Astrocyte of the spinal cord (primary cell): ENCODE measurements around the gene PTPRD.
A peak's percentile ranks its signal among the peaks of the same experiment; 100 is the strongest.

Experiments
- DNase-seq: peaks from one replicate; pipeline ENCODE4 v3.0.0; 2011; ENCODE audit warnings: low read depth, low spot score
- H3K4me3 ChIP-seq: 2 replicates; pipeline ENCODE4 v1.5.1; 2011; ENCODE audit warnings: low read depth, mild to moderate bottlenecking, low read length, moderate library complexity
- in situ Hi-C: cut with HindIII; loops from 2 replicates; pipeline ENCODE4 v1.10.0; 2017; ENCODE audit warnings: low sequenced_read_pairs
- TF ChIP-seq, protein P1 (sequence below): IDR thresholded peaks from 2 replicates; pipeline ENCODE4 v1.5.1; 2012; ENCODE audit warnings: low read depth, mild to moderate bottlenecking, low read length, inconsistent platforms

Gene PTPRD

GRCh38 chr9:10237584-10237983, 375.2 kb downstream of the PTPRD start:
- in situ Hi-C loops = no loop called here
- no peak for DNase-seq
- no peak overlapping the region for H3K4me3 ChIP-seq
- TF ChIP-seq, protein P1, sequence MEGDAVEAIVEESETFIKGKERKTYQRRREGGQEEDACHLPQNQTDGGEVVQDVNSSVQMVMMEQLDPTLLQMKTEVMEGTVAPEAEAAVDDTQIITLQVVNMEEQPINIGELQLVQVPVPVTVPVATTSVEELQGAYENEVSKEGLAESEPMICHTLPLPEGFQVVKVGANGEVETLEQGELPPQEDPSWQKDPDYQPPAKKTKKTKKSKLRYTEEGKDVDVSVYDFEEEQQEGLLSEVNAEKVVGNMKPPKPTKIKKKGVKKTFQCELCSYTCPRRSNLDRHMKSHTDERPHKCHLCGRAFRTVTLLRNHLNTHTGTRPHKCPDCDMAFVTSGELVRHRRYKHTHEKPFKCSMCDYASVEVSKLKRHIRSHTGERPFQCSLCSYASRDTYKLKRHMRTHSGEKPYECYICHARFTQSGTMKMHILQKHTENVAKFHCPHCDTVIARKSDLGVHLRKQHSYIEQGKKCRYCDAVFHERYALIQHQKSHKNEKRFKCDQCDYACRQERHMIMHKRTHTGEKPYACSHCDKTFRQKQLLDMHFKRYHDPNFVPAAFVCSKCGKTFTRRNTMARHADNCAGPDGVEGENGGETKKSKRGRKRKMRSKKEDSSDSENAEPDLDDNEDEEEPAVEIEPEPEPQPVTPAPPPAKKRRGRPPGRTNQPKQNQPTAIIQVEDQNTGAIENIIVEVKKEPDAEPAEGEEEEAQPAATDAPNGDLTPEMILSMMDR = no peak

DNA sequence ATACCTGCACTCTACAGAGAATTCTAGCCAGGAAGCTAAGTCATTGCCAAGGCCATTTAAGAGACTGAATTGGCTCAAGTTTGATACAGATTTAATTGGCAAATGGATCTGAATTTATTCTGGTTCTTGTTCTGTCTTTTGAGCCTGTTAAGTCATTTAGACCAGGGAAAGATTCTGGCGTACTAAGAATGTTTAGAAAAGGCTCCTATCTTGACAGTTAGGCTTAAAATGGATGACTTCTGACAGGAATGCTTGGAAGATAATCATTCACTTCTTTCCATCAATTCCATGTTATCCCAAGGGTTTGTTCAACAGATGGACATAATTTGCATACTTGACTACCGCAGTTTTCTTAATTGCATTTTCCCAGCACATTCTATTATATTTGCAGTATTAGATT, 376.6 kb downstream of the PTPRD start:
- DNase-seq = no peak
- TF ChIP-seq, protein P1 = no peak
- H3K4me3 ChIP-seq = no peak overlapping the region
- in situ Hi-C loops = no loop called here

DNA sequence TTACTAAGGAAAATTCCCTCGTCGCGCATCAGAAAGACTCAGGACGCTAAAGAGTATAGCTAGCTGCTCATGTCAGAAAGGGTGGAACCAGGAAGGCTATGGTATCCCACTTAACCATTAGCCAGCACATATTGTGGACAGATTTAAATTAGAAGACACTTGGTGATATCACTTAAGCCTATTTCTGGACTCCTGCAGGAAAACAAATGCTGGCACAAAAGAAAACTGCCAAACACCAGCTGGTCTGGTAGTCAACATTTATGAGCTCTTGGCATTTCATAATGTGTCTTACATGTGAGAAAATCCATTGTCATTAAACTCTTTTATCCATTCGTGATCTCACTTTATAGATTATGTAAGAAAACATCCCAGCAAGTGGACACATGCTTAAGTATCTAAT, 377.4 kb downstream of the PTPRD start:
- no peak for DNase-seq
- TF ChIP-seq, protein P1 = no peak
- no peak overlapping the region for H3K4me3 ChIP-seq
- in situ Hi-C loops = no loop called here

DNA sequence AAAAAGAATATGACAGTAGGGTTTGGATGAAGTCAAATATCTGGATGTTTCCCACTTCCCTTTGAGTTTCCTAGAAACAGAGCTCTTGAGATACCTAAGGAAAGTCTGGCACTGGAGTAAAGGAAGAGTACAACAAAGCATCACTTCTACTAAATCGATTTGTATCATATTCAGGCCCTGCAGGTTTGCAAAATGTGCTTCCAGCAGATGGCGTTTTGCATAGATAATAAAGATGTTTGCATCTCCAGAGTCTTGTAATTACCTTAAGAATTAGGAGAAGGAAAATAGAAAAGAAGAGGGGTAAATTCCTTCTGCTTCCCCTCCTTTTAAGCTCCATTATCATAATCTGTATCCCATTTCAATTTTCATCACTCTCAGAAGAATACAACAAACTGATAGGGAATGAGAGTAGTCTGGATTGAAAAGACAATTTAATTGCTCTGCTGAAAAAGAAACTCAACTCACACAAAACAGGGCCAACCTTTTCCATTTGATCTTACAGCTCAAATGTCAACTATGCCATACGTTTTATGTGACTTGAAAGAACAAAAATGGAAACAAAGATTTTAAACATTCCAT, 380.4 kb downstream of the PTPRD start:
- in situ Hi-C loops = no loop called here
- peak; percentile 9 for DNase-seq
- H3K4me3 ChIP-seq = no peak overlapping the region
- TF ChIP-seq, protein P1 = peak; percentile 48

- no peak for DNase-seq
- no peak overlapping the region for H3K4me3 ChIP-seq
- TF ChIP-seq, protein P1 = no peak
- in situ Hi-C loops = no loop called here
Observed at GRCh38 chr9:10230512-10230911, 382.3 kb downstream of the PTPRD start.

DNA sequence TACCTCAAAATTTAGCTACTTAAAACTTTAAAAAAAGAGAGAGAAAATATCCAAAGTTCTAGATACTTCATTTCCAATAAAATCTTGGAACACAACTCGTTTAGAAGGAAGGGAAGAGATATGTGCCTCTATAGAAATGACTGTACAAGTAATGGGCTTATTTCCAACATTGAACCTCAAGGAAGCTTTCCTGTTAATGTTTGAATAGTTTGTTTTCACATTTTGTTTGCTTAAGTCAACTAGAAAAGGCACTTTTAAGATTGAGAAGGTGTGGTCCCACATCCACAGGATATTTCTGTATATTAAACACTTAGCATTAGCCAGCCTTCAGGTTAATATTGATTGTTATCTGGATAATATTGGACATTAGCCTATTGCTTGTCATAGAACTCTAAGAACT, 384.7 kb downstream of the PTPRD start:
- in situ Hi-C loops = no loop called here
- TF ChIP-seq, protein P1 = no peak
- no peak for DNase-seq
- H3K4me3 ChIP-seq = no peak overlapping the region

- TF ChIP-seq, protein P1 = no peak
- H3K4me3 ChIP-seq = no peak overlapping the region
- no peak for DNase-seq
- in situ Hi-C loops = no loop called here
Observed at GRCh38 chr9:10226996-10227395, 385.8 kb downstream of the PTPRD start.
